Spleen (tissue), 11 donors: ENCODE data around the gene THUMPD1. TPM values are rescaled to one million over a fixed set of nuclear protein-coding genes. Genes with fewer than 3 reads are reported as not detected.
"Not testable (repeated sequence)": the region's sequence is repeated elsewhere in the genome, so short reads cannot be mapped to it uniquely, and the experiment has no call there.

Source experiments
- DNase-seq: peaks from one replicate; pipeline ENCODE4 v3.0.0-alpha.2; 2020
- H3K27ac ChIP-seq, 8 donors: fragments of 200-600 bp; sonication (generic) in 7 of 8; 1 replicate in 4 of 8; 2 replicates in 4 of 8; pipeline versions ENCODE4 v1.5.0 to v1.8.0; 2016 to 2021; ENCODE audit warnings: inconsistent platforms in 4 of 8, mild to moderate bottlenecking in 4 of 8, moderate library complexity in 1 of 8
- H3K27me3 ChIP-seq, 7 donors: fragments of 200-600 bp; sonication (generic) in 6 of 7; replicated peaks in 1 of 7; 1 replicate in 4 of 7; 2 replicates in 3 of 7; pipeline versions ENCODE4 v1.5.0 to v1.8.0; 2016 to 2021; ENCODE audit warnings: inconsistent platforms in 3 of 7, mild to moderate bottlenecking in 1 of 7
- H3K36me3 ChIP-seq, 6 donors: fragments of 200-600 bp; sonication (generic) in 5 of 6; 1 replicate in 4 of 6; 2 replicates in 2 of 6; pipeline versions ENCODE4 v1.5.0 to v1.8.0; 2016 to 2021; ENCODE audit warnings: inconsistent platforms in 2 of 6
- H3K4me1 ChIP-seq, 6 donors: fragments of 200-600 bp; sonication (generic) in 5 of 6; 1 replicate in 3 of 6; 2 replicates in 3 of 6; pipeline versions ENCODE4 v1.5.0 to v1.8.0; 2016 to 2021; ENCODE audit warnings: inconsistent platforms in 3 of 6
- H3K4me3 ChIP-seq, 8 donors: fragments of 200-600 bp; sonication (generic) in 7 of 8; 1 replicate in 4 of 8; 2 replicates in 4 of 8; pipeline versions ENCODE4 v1.5.0 to v1.8.0; 2016 to 2021; ENCODE audit warnings: inconsistent platforms in 4 of 8, mild to moderate bottlenecking in 4 of 8, moderate library complexity in 2 of 8
- H3K9me3 ChIP-seq, 8 donors: fragments of 200-600 bp; sonication (generic) in 7 of 8; 1 replicate in 4 of 8; 2 replicates in 4 of 8; pipeline versions ENCODE4 v1.5.0 to v1.8.0; 2016 to 2021; ENCODE audit warnings: inconsistent platforms in 4 of 8
- POLR2A ChIP-seq, 3 donors: fragments of 450-650 bp; IDR thresholded peaks; one replicate each; pipeline ENCODE4 v1.5.1; 2017; ENCODE audit warnings: antibody characterized with exemption in 3 of 3, mild to moderate bottlenecking in 1 of 3
- POLR2AphosphoS5 ChIP-seq, 3 donors: sonication (generic); formaldehyde crosslinking; IDR thresholded peaks; one replicate each; pipeline ENCODE4 v1.5.1; 2017; ENCODE audit warnings: antibody characterized with exemption in 3 of 3
- WGBS, 5 donors: extraction: QIAGEN DNeasy Blood & Tissue Kit in 3 of 5; methylation state at CpG; one replicate each; pipeline versions ENCODE4 v1.1.5 to v1.1.7; 2013 to 2018; 5-methylcytosine and 5-hydroxymethylcytosine counted together
- intact Hi-C: fragments of 100-400 bp; cut with DNase I; formaldehyde crosslinking; loops from one replicate; pipeline ENCODE4 v1.15.0; 2023; ENCODE audit warnings: low total_unique reads
- polyA plus RNA-seq, 3 donors: library from polyadenylated mRNA; stranded (reverse); fragments of 200-250 nt; gene quantifications; one replicate each; pipeline ENCODE4 v1.2.1, GENCODE V29; 2013
- total RNA-seq, 7 donors: library from RNA; depleted of rRNA in 3 of 7; stranded (reverse); fragments of >200 nt in 3 of 7; fragmentation: NEBNext Ultra II Directional in 4 of 7; extraction: Animal tissue kit (Norgen Biotek cat#: 25700) in 4 of 7; gene quantifications; one replicate each; pipeline versions ENCODE4 v1.1.0 to v1.2.1, GENCODE V29; 2016 to 2021
- TF ChIP-seq, protein P1 (sequence below), 11 experiments: fragments of 200-600 bp in 7 of 11; fragments of 450-650 bp in 4 of 11; sonication (generic) in 4 of 11; IDR thresholded peaks in 8 of 11; conservative IDR thresholded peaks in 3 of 11; 1 replicate in 7 of 11; 2 replicates in 4 of 11; pipeline versions ENCODE4 v1.4.0 to v1.8.0; 2016 to 2021; ENCODE audit warnings: antibody characterized with exemption in 11 of 11, inconsistent platforms in 4 of 11, mild to moderate bottlenecking in 1 of 11
- donor health status: healthy with polysubstance abuse.
- donor health status: DM: no; HTN: no; CAD: no; lungs with moderate emphysema.
- donor health status: DM: no; HTN: no; CAD: no.
- donor health status: Bipolar disorder and iron deficiency.
- donor health status: healthy.
- donor health status: DM: no; HTN: no; CAD: no.
- donor health status: DM: yes; HTN: yes; CAD: no.

Gene THUMPD1
- total and polyA plus RNA-seq, 10 donors, result 17.1 to 63.1 (median 37.0) TPM

DNA sequence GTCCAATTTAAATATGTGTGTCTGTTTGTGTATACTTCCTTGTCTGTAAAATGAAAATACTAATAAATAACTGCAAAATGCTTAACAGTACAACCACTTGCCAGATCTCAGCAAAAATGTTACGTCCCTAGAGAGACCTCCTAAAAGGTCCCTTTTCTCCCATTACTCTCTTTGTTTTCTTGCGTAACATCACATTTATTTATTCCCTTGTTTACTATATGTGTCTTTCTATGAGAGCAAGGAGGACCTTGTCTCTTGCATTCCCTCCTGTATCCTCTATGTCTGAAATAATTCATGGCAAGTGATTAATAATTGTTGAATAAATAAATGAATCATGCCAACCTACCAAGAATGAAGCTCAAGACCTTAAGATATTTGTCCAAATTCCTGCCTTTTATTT lies 24.1 kb upstream of the THUMPD1 start:
- H3K4me1 ChIP-seq, result peaks cover 0 to 23% (median 13%) of the 10 kb centered on the region in 6 donors
- intact Hi-C loops, result no loop called here
- TF ChIP-seq, protein P1, sequence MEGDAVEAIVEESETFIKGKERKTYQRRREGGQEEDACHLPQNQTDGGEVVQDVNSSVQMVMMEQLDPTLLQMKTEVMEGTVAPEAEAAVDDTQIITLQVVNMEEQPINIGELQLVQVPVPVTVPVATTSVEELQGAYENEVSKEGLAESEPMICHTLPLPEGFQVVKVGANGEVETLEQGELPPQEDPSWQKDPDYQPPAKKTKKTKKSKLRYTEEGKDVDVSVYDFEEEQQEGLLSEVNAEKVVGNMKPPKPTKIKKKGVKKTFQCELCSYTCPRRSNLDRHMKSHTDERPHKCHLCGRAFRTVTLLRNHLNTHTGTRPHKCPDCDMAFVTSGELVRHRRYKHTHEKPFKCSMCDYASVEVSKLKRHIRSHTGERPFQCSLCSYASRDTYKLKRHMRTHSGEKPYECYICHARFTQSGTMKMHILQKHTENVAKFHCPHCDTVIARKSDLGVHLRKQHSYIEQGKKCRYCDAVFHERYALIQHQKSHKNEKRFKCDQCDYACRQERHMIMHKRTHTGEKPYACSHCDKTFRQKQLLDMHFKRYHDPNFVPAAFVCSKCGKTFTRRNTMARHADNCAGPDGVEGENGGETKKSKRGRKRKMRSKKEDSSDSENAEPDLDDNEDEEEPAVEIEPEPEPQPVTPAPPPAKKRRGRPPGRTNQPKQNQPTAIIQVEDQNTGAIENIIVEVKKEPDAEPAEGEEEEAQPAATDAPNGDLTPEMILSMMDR (IDR thresholded peaks at IDR 0.05 in 8 of 11, conservative IDR thresholded peaks at IDR 0.05 in 3 of 11), result no peak
- TF ChIP-seq POLR2AphosphoS5 (IDR thresholded peaks at IDR 0.05), result no peak
- TF ChIP-seq POLR2A (IDR thresholded peaks at IDR 0.05), result no peak
- WGBS, 5 donors, result 93 to 97% (median 96%) methylated on average over 2 of the region's 2 CpGs
- no peak overlapping the region for H3K27ac ChIP-seq
- H3K4me3 ChIP-seq, result no peak overlapping the region
- no peak for DNase-seq
- H3K36me3 ChIP-seq, result no peaks in the 10 kb centered on the region
- no peaks in the 10 kb centered on the region for H3K27me3 ChIP-seq
- H3K9me3 ChIP-seq, result peaks cover 0 to 2% (median 0%) of the 10 kb centered on the region in 8 donors

DNA sequence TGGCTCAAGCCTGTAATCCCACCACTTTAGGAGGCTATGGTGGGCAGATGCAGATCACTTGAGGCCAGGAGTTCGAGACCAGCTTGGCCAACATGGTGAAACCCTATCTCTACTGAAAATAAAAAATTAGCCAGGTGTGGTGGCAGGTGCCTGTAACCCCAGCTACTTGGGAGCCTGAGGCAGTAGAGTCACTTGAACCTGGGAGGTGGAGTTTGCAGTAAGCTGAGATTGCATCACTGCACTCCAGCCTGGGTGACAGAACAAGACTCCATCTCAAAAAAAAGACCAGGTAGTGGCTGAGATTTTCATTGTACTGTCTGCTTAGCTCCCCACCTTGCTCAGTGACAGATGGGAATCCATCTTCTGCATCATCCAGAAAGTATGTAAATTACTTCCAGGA lies 22.8 kb upstream of the THUMPD1 start:
- peaks cover 0 to 14% (median 0%) of the 10 kb centered on the region in 8 donors for H3K9me3 ChIP-seq
- H3K36me3 ChIP-seq, H3K4me3 ChIP-seq, DNase-seq, intact Hi-C loops, H3K27me3 ChIP-seq: not testable (repeated sequence)
- H3K4me1 ChIP-seq, result peaks cover 0 to 23% (median 13%) of the 10 kb centered on the region in 6 donors
- WGBS, 5 donors, result 79 to 100% (median 88%) methylated on average over 1 of the region's 1 CpG
- H3K27ac ChIP-seq, result peak overlapping the region in 5 of 8 donors; percentile 79 to 86 (median 81)

GRCh38 chr16:20763461-20764232 lies 22.0 kb upstream of the THUMPD1 start, which contains the start of gene ACSM3:
Gene ACSM3, plus strand, starts transcription at chr16:20764014. Its CDS starts 6,021 bp downstream, at chr16:20770035.
- intact Hi-C loops, result no loop called here
- Histone ChIP-seq H3K27me3 (no peaks in the 10 kb centered on the region), H3K4me1 (peaks cover 0 to 23% (median 13%) of the 10 kb centered on the region in 6 donors), H3K9me3 (peaks cover 0 to 14% (median 0%) of the 10 kb centered on the region in 8 donors), H3K36me3 (no peaks in the 10 kb centered on the region), H3K4me3 (peak within 1 kb of the TSS; percentile 39 to 63 (median 47)), H3K27ac (peak within 1 kb of the TSS; percentile 72 to 87 (median 81))
- peak; percentile 76 for DNase-seq
- TF ChIP-seq, protein P1 (IDR thresholded peaks at IDR 0.05 in 8 of 11, conservative IDR thresholded peaks at IDR 0.05 in 3 of 11), result no peak
- TF ChIP-seq POLR2AphosphoS5 (IDR thresholded peaks at IDR 0.05) (peak in 1 of 3 donors; percentile 31), POLR2A (IDR thresholded peaks at IDR 0.05) (no peak)
- 11 to 19% (median 13%) methylated on average over 10 of the region's 10 CpGs for WGBS, 5 donors

GRCh38 chr16:20762404-20763123 lies 20.9 kb upstream of the THUMPD1 start:
- H3K27ac ChIP-seq, result peak overlapping the region in 6 of 8 donors; percentile 72 to 87 (median 82)
- peaks cover 0 to 23% (median 13%) of the 10 kb centered on the region in 6 donors for H3K4me1 ChIP-seq
- WGBS, 5 donors, result 88 to 96% (median 92%) methylated on average over 3 of the region's 3 CpGs
- no peak overlapping the region for H3K4me3 ChIP-seq
- intact Hi-C loops, result no loop called here
- no peak for TF ChIP-seq POLR2AphosphoS5 (IDR thresholded peaks at IDR 0.05)
- no peak for TF ChIP-seq POLR2A (IDR thresholded peaks at IDR 0.05)
- TF ChIP-seq, protein P1 (IDR thresholded peaks at IDR 0.05 in 8 of 11, conservative IDR thresholded peaks at IDR 0.05 in 3 of 11), result no peak
- peaks cover 0 to 14% (median 0%) of the 10 kb centered on the region in 8 donors for H3K9me3 ChIP-seq
- no peaks in the 10 kb centered on the region for H3K27me3 ChIP-seq
- no peak for DNase-seq
- H3K36me3 ChIP-seq, result no peaks in the 10 kb centered on the region
